IPS-NIHi7 (cell line): ENCODE measurements around the gene DSTN.

Experiments used
- DNase-seq: peaks from one replicate; pipeline ENCODE4 v3.0.0; 2012; ENCODE audit warnings: mixed read lengths; ENCODE audit errors: extremely low spot score

The DSTN gene

DNA sequence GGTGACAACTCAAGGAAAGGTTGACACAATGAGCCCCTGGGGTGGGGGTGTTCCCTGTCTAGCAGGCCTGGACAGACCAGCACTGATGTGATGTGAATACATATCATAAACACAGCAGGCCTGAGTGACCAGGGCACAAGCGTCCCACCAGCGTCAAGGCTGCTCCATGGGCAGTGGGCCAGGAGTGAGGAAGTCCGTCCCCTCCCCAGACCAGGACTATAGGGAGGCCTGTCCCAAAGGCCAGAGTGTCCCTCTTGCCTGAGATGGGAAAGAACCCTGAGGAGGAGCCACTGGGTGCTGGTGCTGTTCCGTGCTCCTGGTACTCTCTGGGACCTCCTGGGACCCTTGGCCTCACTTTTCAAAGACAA, 67.5 kb downstream of the DSTN start:
- no peak for DNase-seq

DNA sequence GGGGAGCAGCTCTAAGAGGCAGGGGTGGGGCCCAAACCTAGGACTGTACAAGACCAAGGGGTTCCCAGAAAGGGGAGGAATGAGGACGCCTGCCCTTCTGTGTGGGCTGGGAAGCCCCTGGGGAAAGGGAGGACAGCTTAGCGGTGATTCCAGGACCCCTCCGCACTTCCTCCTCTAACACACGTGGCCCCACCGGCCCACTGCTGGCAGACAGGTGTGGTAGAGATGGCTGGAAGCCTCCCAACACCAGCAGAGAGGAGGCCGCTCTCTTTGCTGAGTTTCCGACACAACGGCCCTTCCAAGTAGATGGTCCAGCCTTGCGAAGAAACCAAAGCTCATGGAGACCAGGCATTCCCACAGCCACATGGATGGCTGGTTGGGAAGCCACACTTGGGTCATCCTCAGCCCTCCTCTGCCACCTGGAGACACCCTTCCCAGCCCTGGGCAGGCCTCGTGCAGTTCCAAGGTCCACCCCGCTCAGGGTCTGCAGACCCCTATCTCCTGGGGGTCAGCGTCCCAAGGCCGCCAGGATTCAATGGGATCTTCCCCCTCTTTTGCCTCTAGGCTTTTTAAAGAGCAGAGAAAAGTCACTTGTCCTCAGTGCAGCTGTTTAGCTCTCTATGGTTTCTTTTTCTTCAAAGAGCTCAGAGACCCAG, 68.2 kb downstream of the DSTN start:
- DNase-seq: no peak

DNA sequence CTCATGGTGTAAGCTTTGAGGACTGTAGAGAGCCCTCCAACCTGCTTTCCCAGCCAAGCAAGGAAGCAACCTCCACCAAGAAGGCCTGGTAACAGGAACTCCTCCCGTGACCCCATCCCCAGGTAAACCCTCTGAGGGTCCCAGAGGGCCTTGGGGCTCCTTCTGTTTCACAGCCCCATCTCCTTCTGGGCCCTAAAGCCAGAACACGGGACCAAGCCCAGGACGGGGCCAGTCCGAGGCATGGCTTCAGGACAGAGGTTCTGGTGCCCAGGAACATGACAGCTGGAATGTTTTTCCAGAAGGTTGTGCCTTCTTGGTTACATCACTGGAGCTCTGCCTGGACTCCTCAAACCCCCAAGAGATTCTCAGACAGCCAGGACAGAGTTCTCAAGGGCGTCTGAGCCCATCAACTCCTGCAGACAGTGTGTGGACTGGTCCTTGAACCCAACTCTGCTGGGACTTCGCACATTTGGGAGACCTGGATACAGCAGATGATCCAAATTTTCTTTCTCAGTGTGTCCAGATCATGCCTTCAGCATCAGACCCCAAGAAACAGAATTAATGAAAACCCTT, 69.0 kb downstream of the DSTN start:
- DNase-seq: no peak

- no peak for DNase-seq
These were observed 70.4 kb downstream of the DSTN start for GRCh38 chr20:17640146-17640874.

- DNase-seq: no peak
These were observed 71.1 kb downstream of the DSTN start for GRCh38 chr20:17640875-17641378.

GRCh38 chr20:17641520-17641964, 71.7 kb downstream of the DSTN start:
- DNase-seq: no peak

DNA sequence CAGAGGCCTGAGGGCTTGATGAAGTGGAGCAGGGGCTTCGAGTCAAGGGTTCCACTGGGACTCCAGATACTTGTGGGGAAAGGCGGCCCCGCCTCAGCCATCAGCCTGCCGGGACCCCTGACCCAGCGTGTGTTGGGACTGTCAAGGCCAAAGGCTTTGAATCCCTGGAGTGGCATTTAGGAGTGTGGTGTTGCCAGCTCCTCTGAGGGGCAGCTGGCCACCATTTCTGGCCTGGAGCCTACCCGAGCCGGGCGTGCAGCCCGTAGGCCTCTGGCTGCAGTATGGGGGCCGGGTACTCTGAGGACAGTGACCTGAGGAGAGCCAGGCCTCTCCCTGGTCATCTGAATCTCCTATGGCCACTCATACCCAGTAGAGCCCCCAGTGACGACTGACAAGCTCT, 72.1 kb downstream of the DSTN start:
- DNase-seq: no peak

- no peak for DNase-seq
These were observed 72.8 kb downstream of the DSTN start for GRCh38 chr20:17642404-17643269.

DNA sequence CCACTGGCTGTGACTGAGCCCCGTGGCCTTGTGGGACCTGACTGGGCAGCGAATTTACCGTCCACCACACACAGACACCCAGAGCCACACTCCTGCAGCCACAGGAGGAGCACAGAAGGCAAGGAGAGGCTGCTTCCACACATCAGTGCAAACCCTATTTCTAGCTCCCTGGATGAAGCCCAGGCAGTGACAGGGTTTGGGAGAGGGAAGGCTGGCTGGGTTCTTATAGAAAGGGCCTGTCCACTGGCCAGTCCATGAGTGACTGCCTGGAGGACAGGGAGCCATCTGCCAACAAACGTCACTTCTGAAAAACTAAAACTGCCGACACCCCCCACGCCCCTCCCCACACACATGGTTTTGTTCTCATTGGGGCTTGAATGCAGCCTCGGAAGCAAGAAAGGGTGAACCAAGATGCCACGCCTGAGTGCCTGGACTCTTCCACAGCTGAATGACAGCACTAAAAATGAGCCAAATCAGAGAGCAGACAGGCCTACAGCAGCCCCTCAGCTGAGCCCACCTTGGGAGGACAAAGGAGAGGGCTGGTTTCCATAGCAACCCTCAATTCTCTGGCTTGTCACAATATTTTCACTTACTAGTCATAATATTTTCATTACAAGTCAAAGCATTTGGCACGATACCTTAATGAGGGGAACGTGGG, 73.8 kb downstream of the DSTN start:
- DNase-seq: no peak

- no peak for DNase-seq
These were observed 74.6 kb downstream of the DSTN start for GRCh38 chr20:17644451-17644850.

DNA sequence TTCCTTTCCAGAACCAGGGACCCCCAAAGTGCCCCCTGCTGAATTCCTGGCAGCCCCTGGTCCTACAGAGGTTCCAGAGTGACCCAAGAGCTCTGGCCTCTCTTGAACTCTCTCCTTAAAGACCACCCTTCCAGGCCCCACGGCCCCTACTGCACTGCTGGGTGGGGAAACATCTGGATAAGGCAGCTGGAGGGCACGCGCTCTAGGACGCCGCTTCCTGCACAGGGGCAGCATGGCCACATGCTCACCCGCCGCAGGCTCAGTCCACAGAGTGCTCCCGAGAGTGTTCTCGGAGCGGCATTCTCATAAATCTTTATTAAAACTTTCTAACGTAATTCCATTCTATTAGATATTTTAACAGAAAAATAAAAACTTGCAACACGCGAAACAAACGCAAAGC, 75.1 kb downstream of the DSTN start:
- no peak for DNase-seq

DNA sequence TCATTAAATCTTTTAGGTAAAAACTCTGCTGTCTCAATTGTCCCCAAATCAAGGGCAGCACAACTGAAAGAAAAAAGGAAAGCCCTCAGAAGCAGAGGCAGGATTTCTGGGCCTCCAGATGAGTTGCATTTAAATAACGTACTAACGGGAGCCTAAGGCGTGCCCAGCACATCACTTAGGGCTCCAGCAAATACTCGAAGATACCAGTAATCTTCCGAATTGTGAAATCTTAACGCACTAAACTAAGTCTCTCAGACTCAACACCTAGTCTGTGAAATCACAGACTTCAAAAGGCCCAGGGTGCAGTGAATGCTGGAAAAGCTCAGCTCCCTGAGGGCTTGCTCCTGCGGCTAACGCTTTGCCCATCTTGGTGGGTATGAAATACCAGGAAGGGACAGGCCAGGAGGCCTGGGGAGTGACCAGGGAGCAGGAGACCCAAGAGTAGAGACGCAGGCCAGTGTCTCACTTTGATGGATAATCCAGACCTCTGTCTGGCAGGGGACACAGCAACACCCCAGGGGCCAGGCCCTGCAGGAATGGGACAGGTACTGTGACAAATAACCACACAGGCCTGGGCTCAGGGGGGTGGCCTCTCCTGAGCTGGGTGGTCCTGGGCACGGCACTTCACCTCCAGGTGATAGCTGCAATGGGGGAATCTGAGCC, 75.8 kb downstream of the DSTN start:
- DNase-seq: no peak

DNA sequence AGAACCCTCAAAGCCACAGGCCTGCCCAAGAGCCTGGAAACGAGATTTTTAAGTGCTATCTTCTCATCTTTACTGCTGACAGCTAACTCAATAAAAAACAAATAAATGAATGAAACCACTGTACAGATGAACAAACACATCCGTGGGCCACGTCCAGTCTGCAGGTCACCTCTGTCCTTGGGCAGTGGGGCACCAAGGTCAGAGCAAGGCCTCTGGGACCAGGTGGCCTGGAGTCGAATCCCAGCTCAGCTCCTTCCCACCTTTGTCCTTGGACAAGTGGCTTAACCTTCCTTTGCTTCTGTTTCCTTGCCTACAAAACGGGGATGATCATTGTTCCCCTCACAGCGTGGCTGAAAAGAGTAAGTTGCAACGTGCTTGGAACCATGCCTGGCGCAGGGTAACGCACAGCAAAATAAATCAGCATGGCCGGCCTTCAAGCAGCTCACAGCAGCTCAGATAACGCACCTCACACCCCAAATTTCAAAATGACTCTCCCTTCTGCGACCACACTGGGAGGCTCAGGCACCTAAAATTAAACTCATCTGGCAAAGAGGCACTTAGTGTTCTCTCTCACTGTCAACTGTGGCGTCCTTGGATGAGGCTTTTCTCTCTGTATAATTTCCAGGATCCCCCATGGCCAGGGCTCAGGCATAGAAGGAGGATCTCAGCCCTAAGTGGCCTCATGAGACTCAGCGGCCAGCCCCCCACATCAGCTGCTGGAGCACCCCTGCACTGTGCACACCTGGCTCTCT, 76.5 kb downstream of the DSTN start:
- no peak for DNase-seq

DNA sequence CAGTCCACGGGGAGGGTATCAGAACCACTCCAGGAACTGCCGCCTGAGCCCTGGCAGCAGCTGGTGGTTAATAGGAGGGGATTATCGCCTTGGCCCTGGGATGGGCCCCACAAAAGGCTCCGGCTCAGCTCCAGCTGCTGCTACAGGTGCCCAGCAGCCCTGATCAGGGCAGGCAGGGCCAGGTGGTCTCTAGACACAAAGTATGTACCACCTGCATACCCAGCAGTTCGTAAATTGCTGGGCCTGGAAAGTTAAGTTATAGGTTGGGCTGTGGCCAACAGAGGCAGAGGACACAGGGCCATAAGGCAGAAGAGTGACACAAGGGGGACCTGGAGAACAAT, 77.1 kb downstream of the DSTN start:
- no peak for DNase-seq

GRCh38 chr20:17647391-17648314, 77.8 kb downstream of the DSTN start:
- no peak for DNase-seq

- DNase-seq: no peak
These were observed 78.4 kb downstream of the DSTN start for GRCh38 chr20:17648315-17648646.

GRCh38 chr20:17648791-17649730, 79.2 kb downstream of the DSTN start:
- DNase-seq: peak; percentile 69
